Keratinocyte (primary cell): ENCODE results near the gene PHOX2B. TPM values are rescaled to one million over a fixed set of nuclear protein-coding genes. Genes with fewer than 3 reads are reported as not detected.

Source experiments
- DNase-seq: peaks from one replicate; pipeline ENCODE4 v3.0.0-alpha.2; 2011; ENCODE audit warnings: low read depth, missing footprints, low spot score
- FAIRE-seq: peaks from 2 replicates; lab custom pipeline; 2011; peaks lifted over from hg19 to GRCh38; lab: Jason Lieb, UNC
- H2AFZ ChIP-seq: 2 replicates; pipeline ENCODE4 v1.6.0; 2012; ENCODE audit warnings: low read length, control low read depth, inconsistent platforms; ENCODE audit not compliant: control insufficient read depth
- H3K27ac ChIP-seq: 2 replicates; pipeline ENCODE4 v1.5.1; 2011; ENCODE audit warnings: low read length; ENCODE audit not compliant: control insufficient read depth, insufficient read depth
- H3K27me3 ChIP-seq: 3 replicates; pipeline ENCODE4 v1.6.0; 2011; ENCODE audit warnings: low read length; ENCODE audit not compliant: control insufficient read depth, insufficient read depth; ENCODE audit errors: extremely low read depth
- H3K36me3 ChIP-seq, 2 experiments: 2 replicates in 1 of 2; 3 replicates in 1 of 2; pipeline ENCODE4 v1.5.1; 2011; ENCODE audit warnings: low read length in 2 of 2, mild to moderate bottlenecking in 1 of 2; ENCODE audit not compliant: control insufficient read depth in 2 of 2, insufficient read depth in 2 of 2; ENCODE audit errors: extremely low read depth in 1 of 2
- H3K4me1 ChIP-seq: 3 replicates; pipeline ENCODE4 v1.5.1; 2011; ENCODE audit warnings: low read length; ENCODE audit not compliant: control insufficient read depth, insufficient read depth; ENCODE audit errors: extremely low read depth
- H3K4me2 ChIP-seq: 3 replicates; pipeline ENCODE4 v1.6.0; 2011; ENCODE audit warnings: low read depth, low read length; ENCODE audit not compliant: control insufficient read depth, insufficient read depth; ENCODE audit errors: extremely low read depth
- H3K4me3 ChIP-seq, 3 experiments: fragments of 200-600 bp in 1 of 3; sonication (generic) in 1 of 3; 2 replicates in 2 of 3; 3 replicates in 1 of 3; pipeline ENCODE4 v1.5.1; 2011 to 2016; ENCODE audit warnings: low read length in 3 of 3, mild to moderate bottlenecking in 3 of 3, control low read depth in 2 of 3, inconsistent platforms in 1 of 3, low read depth in 1 of 3, mixed read lengths in 1 of 3, mixed run types in 1 of 3, moderate library complexity in 1 of 3; ENCODE audit not compliant: control insufficient read depth in 2 of 3, insufficient read depth in 2 of 3; ENCODE audit errors: extremely low read depth in 1 of 3
- H3K79me2 ChIP-seq: 2 replicates; pipeline ENCODE4 v1.6.0; 2012; ENCODE audit warnings: low read length; ENCODE audit not compliant: control insufficient read depth, insufficient read depth
- H3K9ac ChIP-seq: 3 replicates; pipeline ENCODE4 v1.6.0; 2011; ENCODE audit warnings: low read length; ENCODE audit not compliant: control insufficient read depth, insufficient read depth; ENCODE audit errors: extremely low read depth
- H3K9me1 ChIP-seq: 3 replicates; pipeline ENCODE4 v1.6.0; 2011; ENCODE audit warnings: low read length; ENCODE audit not compliant: control insufficient read depth, insufficient read depth; ENCODE audit errors: extremely low read depth
- H3K9me3 ChIP-seq: 2 replicates; pipeline ENCODE4 v1.5.1; 2012; ENCODE audit warnings: low read depth, low read length; ENCODE audit not compliant: control insufficient read depth
- H4K20me1 ChIP-seq: 3 replicates; pipeline ENCODE4 v1.6.0; 2011; ENCODE audit warnings: low read length; ENCODE audit not compliant: control insufficient read depth, insufficient read depth; ENCODE audit errors: extremely low read depth
- CTCF ChIP-seq, 3 experiments: IDR thresholded peaks in 1 of 3; conservative IDR thresholded peaks in 1 of 3; optimal IDR thresholded peaks in 1 of 3; 2 replicates in 2 of 3; 3 replicates in 1 of 3; pipeline versions ENCODE3 to v1.5.1; 2011; ENCODE audit warnings: low read length in 3 of 3, mild to moderate bottlenecking in 3 of 3, moderate library complexity in 2 of 3, control low read depth in 1 of 3, inconsistent platforms in 1 of 3; ENCODE audit not compliant: insufficient read depth in 2 of 3; ENCODE audit errors: extremely low read depth in 1 of 3
- EZH2 ChIP-seq: IDR thresholded peaks from one replicate; pipeline ENCODE4 v1.6.1; 2012; ENCODE audit warnings: inconsistent platforms, mild to moderate bottlenecking, low read length, moderate library complexity
- dilution Hi-C: fragments of 300-500 bp; cut with MboI; formaldehyde crosslinking; loops from one replicate; pipeline ENCODE4 v1.7.0; 2020; ENCODE audit warnings: low sequenced_read_pairs; ENCODE audit not compliant: extremely low pct_ligation_motif_present
- polyA plus RNA-seq, 5 experiments: library from polyadenylated mRNA; depleted of rRNA in 3 of 5; stranded (reverse) in 3 of 5; stranded (forward) in 1 of 5; unstranded in 1 of 5; fragments of >200 nt; gene quantifications; 1 replicate in 1 of 5; 2 replicates in 3 of 5; 3 replicates in 1 of 5; pipeline versions ENCODE4 v1.2.1 to v1.2.3, GENCODE V29; 2011 to 2012; ENCODE audit warnings: missing spikeins in 2 of 5, low read depth in 1 of 5, low replicate concordance in 1 of 5

PHOX2B gene
- polyA plus RNA-seq, 1 donor (not counting 4 experiments of a cell fraction or from before 2014, with no cell fraction given): not detected

- Histone ChIP-seq H3K9ac (no peak overlapping the region), H3K4me2 (no peak overlapping the region), H2AFZ (no peak overlapping the region), H3K4me3 (no peak overlapping the region), H4K20me1 (no peaks in the 10 kb centered on the region), H3K4me1 (no peaks in the 10 kb centered on the region), H3K27me3 (no peaks in the 10 kb centered on the region), H3K9me1 (no peaks in the 10 kb centered on the region), H3K27ac (no peak overlapping the region), H3K9me3 (no peaks in the 10 kb centered on the region), H3K79me2 (no peaks in the 10 kb centered on the region), H3K36me3 (no peaks in the 10 kb centered on the region)
- DNase-seq (no peak), FAIRE-seq (no peak)
- TF ChIP-seq EZH2: no peak
- no peak for TF ChIP-seq CTCF (optimal IDR thresholded peaks at IDR 0.05 in 1 of 3, IDR thresholded peaks at IDR 0.05 in 1 of 3, conservative IDR thresholded peaks at IDR 0.05 in 1 of 3; ENCODE audit: extremely low read depth in 1 of 3, insufficient read depth in 2 of 3, low read length in 3 of 3)
- dilution Hi-C loops: no loop called here
Measured at GRCh38 chr4:41703785-41704184, 44.7 kb downstream of the PHOX2B start.

DNA sequence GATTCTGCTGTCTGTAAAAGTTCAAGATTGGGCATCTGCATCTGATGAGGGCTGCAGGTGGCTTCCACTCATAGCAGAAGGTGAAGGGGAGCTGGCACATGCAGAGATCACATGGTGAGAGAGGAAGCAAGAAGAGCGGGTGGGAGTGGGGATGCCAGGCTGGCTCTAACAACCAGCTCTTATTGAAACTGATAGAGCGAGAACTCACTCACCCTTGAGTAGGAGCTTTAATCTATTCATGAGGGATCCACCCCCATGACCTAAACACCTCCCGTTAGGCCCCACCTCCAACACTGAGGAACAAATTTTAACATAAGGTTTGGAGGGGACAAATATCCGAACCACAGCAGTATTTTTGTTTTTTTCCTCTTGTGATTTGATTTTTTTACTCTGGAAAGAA lies 45.8 kb downstream of the PHOX2B start:
- no peaks in the 10 kb centered on the region for H3K9me1 ChIP-seq
- no peak overlapping the region for H3K4me3 ChIP-seq
- no peaks in the 10 kb centered on the region for H3K79me2 ChIP-seq
- no peaks in the 10 kb centered on the region for H3K36me3 ChIP-seq
- H3K9ac ChIP-seq: no peak overlapping the region
- FAIRE-seq (no peak), DNase-seq (no peak)
- H3K27me3 ChIP-seq: no peaks in the 10 kb centered on the region
- no peaks in the 10 kb centered on the region for H4K20me1 ChIP-seq
- no peaks in the 10 kb centered on the region for H3K4me1 ChIP-seq
- H3K27ac ChIP-seq: no peak overlapping the region
- dilution Hi-C loops: no loop called here
- H3K4me2 ChIP-seq: no peak overlapping the region
- H2AFZ ChIP-seq: no peak overlapping the region
- H3K9me3 ChIP-seq: no peaks in the 10 kb centered on the region
- TF ChIP-seq EZH2 (no peak), CTCF (optimal IDR thresholded peaks at IDR 0.05 in 1 of 3, IDR thresholded peaks at IDR 0.05 in 1 of 3, conservative IDR thresholded peaks at IDR 0.05 in 1 of 3; ENCODE audit: extremely low read depth in 1 of 3, insufficient read depth in 2 of 3, low read length in 3 of 3) (no peak)
